Esophagus squamous epithelium (tissue), 4 donors: ENCODE results near the gene RUFY3.

Experiments
- POLR2A ChIP-seq, 4 donors: fragments of 450-650 bp; IDR thresholded peaks; one replicate each; pipeline ENCODE4 v1.6.1; 2017; ENCODE audit warnings: antibody characterized with exemption in 4 of 4, mild to moderate bottlenecking in 4 of 4, moderate library complexity in 3 of 4
- TF ChIP-seq, protein P1 (sequence below), 6 experiments: fragments of 450-650 bp in 4 of 6; fragments of 200-600 bp in 2 of 6; sonication (generic) in 2 of 6; IDR thresholded peaks; one replicate each; pipeline ENCODE4 v1.5.1; 2016 to 2019; ENCODE audit warnings: antibody characterized with exemption in 6 of 6, mild to moderate bottlenecking in 4 of 6, moderate library complexity in 4 of 6

DNA sequence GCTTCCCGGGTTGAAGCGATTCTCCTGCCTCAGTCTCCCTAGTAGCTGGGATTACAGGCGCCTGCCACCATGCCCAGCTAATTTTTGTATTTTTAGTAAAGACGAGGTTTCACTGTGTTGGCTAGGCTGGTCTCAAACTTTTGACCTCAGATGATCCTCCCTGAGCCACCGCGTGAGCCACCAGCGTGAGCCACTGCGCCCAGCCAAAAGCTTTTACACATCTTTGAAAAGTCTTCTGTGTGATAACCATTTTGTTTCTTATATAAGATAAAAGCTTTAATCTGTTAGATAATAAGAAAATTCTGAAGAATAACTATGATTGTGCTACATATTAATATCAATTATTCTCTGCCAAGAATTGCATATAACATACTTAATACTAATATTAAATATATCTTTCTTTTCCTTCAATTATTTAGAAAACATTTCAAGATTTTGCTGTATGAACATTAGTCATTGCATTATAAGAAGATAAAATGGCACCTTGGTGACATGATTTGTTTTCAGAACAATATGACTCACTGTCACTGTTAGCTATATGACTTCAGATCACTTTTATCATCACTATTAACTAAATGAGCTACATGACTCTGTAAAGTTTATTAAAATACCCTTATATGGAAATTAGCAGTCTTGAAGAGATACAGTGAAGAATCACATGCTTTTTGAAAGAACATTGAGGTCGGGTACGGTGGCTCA, 33.4 kb downstream of the RUFY3 start:
- TF ChIP-seq POLR2A (IDR thresholded peaks at IDR 0.05) = no peak
- TF ChIP-seq, protein P1, sequence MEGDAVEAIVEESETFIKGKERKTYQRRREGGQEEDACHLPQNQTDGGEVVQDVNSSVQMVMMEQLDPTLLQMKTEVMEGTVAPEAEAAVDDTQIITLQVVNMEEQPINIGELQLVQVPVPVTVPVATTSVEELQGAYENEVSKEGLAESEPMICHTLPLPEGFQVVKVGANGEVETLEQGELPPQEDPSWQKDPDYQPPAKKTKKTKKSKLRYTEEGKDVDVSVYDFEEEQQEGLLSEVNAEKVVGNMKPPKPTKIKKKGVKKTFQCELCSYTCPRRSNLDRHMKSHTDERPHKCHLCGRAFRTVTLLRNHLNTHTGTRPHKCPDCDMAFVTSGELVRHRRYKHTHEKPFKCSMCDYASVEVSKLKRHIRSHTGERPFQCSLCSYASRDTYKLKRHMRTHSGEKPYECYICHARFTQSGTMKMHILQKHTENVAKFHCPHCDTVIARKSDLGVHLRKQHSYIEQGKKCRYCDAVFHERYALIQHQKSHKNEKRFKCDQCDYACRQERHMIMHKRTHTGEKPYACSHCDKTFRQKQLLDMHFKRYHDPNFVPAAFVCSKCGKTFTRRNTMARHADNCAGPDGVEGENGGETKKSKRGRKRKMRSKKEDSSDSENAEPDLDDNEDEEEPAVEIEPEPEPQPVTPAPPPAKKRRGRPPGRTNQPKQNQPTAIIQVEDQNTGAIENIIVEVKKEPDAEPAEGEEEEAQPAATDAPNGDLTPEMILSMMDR (IDR thresholded peaks at IDR 0.05) = no peak
